Keratinocyte (primary cell): ENCODE data around the gene CYP27B1. TPM values are rescaled to one million over a fixed set of nuclear protein-coding genes. Genes with fewer than 3 reads are reported as not detected.

Experiments
- DNase-seq: peaks from one replicate; pipeline ENCODE4 v3.0.0-alpha.2; 2011; ENCODE audit warnings: low read depth, missing footprints, low spot score
- FAIRE-seq: peaks from 2 replicates; lab custom pipeline; 2011; peaks lifted over from hg19 to GRCh38; lab: Jason Lieb, UNC
- H2AFZ ChIP-seq: 2 replicates; pipeline ENCODE4 v1.6.0; 2012; ENCODE audit warnings: low read length, control low read depth, inconsistent platforms; ENCODE audit not compliant: control insufficient read depth
- H3K27ac ChIP-seq: 2 replicates; pipeline ENCODE4 v1.5.1; 2011; ENCODE audit warnings: low read length; ENCODE audit not compliant: control insufficient read depth, insufficient read depth
- H3K27me3 ChIP-seq: 3 replicates; pipeline ENCODE4 v1.6.0; 2011; ENCODE audit warnings: low read length; ENCODE audit not compliant: control insufficient read depth, insufficient read depth; ENCODE audit errors: extremely low read depth
- H3K36me3 ChIP-seq, 2 experiments: 2 replicates in 1 of 2; 3 replicates in 1 of 2; pipeline ENCODE4 v1.5.1; 2011; ENCODE audit warnings: low read length in 2 of 2, mild to moderate bottlenecking in 1 of 2; ENCODE audit not compliant: control insufficient read depth in 2 of 2, insufficient read depth in 2 of 2; ENCODE audit errors: extremely low read depth in 1 of 2
- H3K4me1 ChIP-seq: 3 replicates; pipeline ENCODE4 v1.5.1; 2011; ENCODE audit warnings: low read length; ENCODE audit not compliant: control insufficient read depth, insufficient read depth; ENCODE audit errors: extremely low read depth
- H3K4me2 ChIP-seq: 3 replicates; pipeline ENCODE4 v1.6.0; 2011; ENCODE audit warnings: low read depth, low read length; ENCODE audit not compliant: control insufficient read depth, insufficient read depth; ENCODE audit errors: extremely low read depth
- H3K4me3 ChIP-seq, 3 experiments: fragments of 200-600 bp in 1 of 3; sonication (generic) in 1 of 3; 2 replicates in 2 of 3; 3 replicates in 1 of 3; pipeline ENCODE4 v1.5.1; 2011 to 2016; ENCODE audit warnings: low read length in 3 of 3, mild to moderate bottlenecking in 3 of 3, control low read depth in 2 of 3, inconsistent platforms in 1 of 3, low read depth in 1 of 3, mixed read lengths in 1 of 3, mixed run types in 1 of 3, moderate library complexity in 1 of 3; ENCODE audit not compliant: control insufficient read depth in 2 of 3, insufficient read depth in 2 of 3; ENCODE audit errors: extremely low read depth in 1 of 3
- H3K79me2 ChIP-seq: 2 replicates; pipeline ENCODE4 v1.6.0; 2012; ENCODE audit warnings: low read length; ENCODE audit not compliant: control insufficient read depth, insufficient read depth
- H3K9ac ChIP-seq: 3 replicates; pipeline ENCODE4 v1.6.0; 2011; ENCODE audit warnings: low read length; ENCODE audit not compliant: control insufficient read depth, insufficient read depth; ENCODE audit errors: extremely low read depth
- H3K9me1 ChIP-seq: 3 replicates; pipeline ENCODE4 v1.6.0; 2011; ENCODE audit warnings: low read length; ENCODE audit not compliant: control insufficient read depth, insufficient read depth; ENCODE audit errors: extremely low read depth
- H3K9me3 ChIP-seq: 2 replicates; pipeline ENCODE4 v1.5.1; 2012; ENCODE audit warnings: low read depth, low read length; ENCODE audit not compliant: control insufficient read depth
- H4K20me1 ChIP-seq: 3 replicates; pipeline ENCODE4 v1.6.0; 2011; ENCODE audit warnings: low read length; ENCODE audit not compliant: control insufficient read depth, insufficient read depth; ENCODE audit errors: extremely low read depth
- EZH2 ChIP-seq: IDR thresholded peaks from one replicate; pipeline ENCODE4 v1.6.1; 2012; ENCODE audit warnings: inconsistent platforms, mild to moderate bottlenecking, low read length, moderate library complexity
- dilution Hi-C: fragments of 300-500 bp; cut with MboI; formaldehyde crosslinking; loops from one replicate; pipeline ENCODE4 v1.7.0; 2020; ENCODE audit warnings: low sequenced_read_pairs; ENCODE audit not compliant: extremely low pct_ligation_motif_present
- polyA plus RNA-seq, 5 experiments: library from polyadenylated mRNA; depleted of rRNA in 3 of 5; stranded (reverse) in 3 of 5; stranded (forward) in 1 of 5; unstranded in 1 of 5; fragments of >200 nt; gene quantifications; 1 replicate in 1 of 5; 2 replicates in 3 of 5; 3 replicates in 1 of 5; pipeline versions ENCODE4 v1.2.1 to v1.2.3, GENCODE V29; 2011 to 2012; ENCODE audit warnings: missing spikeins in 2 of 5, low read depth in 1 of 5, low replicate concordance in 1 of 5
- TF ChIP-seq, protein P1 (sequence below), 3 experiments: IDR thresholded peaks in 1 of 3; conservative IDR thresholded peaks in 1 of 3; optimal IDR thresholded peaks in 1 of 3; 2 replicates in 2 of 3; 3 replicates in 1 of 3; pipeline versions ENCODE3 to v1.5.1; 2011; ENCODE audit warnings: low read length in 3 of 3, mild to moderate bottlenecking in 3 of 3, moderate library complexity in 2 of 3, control low read depth in 1 of 3, inconsistent platforms in 1 of 3; ENCODE audit not compliant: insufficient read depth in 2 of 3; ENCODE audit errors: extremely low read depth in 1 of 3

The CYP27B1 gene
- polyA plus RNA-seq, 1 donor (not counting 4 experiments of a cell fraction or from before 2014, with no cell fraction given) = 33.6 TPM

DNA sequence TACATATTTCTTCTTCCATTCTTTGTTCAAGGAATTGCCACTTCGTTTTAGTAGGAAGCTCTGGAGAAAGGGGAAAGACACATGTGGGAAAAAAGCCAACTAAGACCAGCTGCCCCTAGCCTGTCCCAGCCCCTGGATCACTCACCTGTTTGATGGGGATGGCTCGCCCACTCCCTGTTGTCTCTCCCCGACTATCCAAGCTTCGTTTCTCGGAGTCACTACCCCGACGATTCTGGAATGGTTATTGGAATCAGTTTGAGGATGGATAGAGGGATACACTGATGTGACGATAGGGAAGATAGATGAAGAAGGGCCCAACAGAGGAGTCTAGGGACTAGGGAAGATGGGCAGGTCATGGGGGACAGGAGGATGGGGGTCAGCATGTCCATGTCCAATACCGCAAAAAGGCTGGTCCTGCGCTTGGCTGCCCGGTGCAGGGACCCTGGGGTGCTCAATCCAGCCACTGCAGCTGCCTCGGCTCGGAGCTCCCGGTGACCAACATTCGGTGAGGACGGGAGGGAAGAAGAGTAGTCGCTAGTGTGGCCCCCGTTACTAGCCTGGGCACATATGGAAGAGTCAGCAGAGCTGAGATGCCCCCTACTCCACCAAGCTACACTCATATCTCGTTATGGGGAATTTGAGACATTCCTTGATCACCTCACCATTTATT is 35.3 kb downstream of the CYP27B1 start:
- H3K9ac ChIP-seq = no peak overlapping the region
- dilution Hi-C loops = loop anchor here (25.0 kb wide), 1 partner anchor 144 kb away; the partner anchor contains the start of gene PIP4K2C
- no peak for FAIRE-seq
- H3K27me3 ChIP-seq = peaks cover 22% of the 10 kb centered on the region
- peaks cover 0 to 3% of the 10 kb centered on the region in 2 experiments for H3K36me3 ChIP-seq
- H3K27ac ChIP-seq = no peak overlapping the region
- TF ChIP-seq EZH2 = no peak
- TF ChIP-seq, protein P1, sequence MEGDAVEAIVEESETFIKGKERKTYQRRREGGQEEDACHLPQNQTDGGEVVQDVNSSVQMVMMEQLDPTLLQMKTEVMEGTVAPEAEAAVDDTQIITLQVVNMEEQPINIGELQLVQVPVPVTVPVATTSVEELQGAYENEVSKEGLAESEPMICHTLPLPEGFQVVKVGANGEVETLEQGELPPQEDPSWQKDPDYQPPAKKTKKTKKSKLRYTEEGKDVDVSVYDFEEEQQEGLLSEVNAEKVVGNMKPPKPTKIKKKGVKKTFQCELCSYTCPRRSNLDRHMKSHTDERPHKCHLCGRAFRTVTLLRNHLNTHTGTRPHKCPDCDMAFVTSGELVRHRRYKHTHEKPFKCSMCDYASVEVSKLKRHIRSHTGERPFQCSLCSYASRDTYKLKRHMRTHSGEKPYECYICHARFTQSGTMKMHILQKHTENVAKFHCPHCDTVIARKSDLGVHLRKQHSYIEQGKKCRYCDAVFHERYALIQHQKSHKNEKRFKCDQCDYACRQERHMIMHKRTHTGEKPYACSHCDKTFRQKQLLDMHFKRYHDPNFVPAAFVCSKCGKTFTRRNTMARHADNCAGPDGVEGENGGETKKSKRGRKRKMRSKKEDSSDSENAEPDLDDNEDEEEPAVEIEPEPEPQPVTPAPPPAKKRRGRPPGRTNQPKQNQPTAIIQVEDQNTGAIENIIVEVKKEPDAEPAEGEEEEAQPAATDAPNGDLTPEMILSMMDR (optimal IDR thresholded peaks at IDR 0.05 in 1 of 3, IDR thresholded peaks at IDR 0.05 in 1 of 3, conservative IDR thresholded peaks at IDR 0.05 in 1 of 3; ENCODE audit: extremely low read depth in 1 of 3, insufficient read depth in 2 of 3, low read length in 3 of 3) = no peak
- H3K4me1 ChIP-seq = peaks cover 14% of the 10 kb centered on the region
- no peak overlapping the region for H3K4me3 ChIP-seq
- no peak for DNase-seq
- H4K20me1 ChIP-seq = no peaks in the 10 kb centered on the region
- no peak overlapping the region for H2AFZ ChIP-seq
- no peak overlapping the region for H3K4me2 ChIP-seq
- H3K79me2 ChIP-seq = no peaks in the 10 kb centered on the region
- H3K9me1 ChIP-seq = no peaks in the 10 kb centered on the region
- H3K9me3 ChIP-seq = no peaks in the 10 kb centered on the region

DNA sequence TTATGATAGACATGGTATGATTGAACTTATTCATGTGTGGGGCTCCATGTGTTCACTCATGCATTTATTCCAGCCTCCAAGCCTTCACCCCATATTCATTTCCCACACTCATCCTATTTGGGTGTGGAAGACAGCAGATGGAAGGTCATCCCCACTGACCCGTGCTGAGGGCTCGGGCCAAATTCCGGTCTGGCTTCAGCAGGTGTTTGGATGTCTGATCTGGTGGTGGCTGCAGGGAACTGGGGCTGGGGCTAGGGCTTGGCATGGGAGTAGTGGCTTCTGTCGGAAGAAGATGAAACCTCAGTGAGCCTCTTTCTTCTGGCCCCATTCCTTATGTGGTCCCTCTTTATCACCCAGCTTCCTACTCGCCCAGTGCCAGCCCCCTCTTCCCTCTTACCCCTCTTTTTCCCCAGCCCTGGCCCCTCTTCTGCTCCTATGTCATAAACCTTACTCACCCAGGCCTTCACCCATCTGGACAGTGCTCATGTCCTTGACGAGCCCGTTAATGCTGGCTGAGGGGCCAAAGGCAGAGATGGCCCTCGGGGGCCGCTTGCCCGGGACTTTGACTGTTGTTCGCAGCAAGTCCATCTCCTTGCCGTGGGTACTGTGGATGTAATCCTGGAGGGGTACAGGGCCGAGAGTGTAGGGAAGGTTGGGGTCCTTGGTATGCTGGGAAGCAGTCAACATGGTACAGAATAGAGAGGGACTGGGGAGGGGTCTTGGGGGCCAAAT is 36.4 kb downstream of the CYP27B1 start:
- no peak overlapping the region for H2AFZ ChIP-seq
- TF ChIP-seq EZH2 = no peak
- TF ChIP-seq, protein P1 (optimal IDR thresholded peaks at IDR 0.05 in 1 of 3, IDR thresholded peaks at IDR 0.05 in 1 of 3, conservative IDR thresholded peaks at IDR 0.05 in 1 of 3; ENCODE audit: extremely low read depth in 1 of 3, insufficient read depth in 2 of 3, low read length in 3 of 3) = no peak
- no peak overlapping the region for H3K27ac ChIP-seq
- H3K79me2 ChIP-seq = no peaks in the 10 kb centered on the region
- H3K27me3 ChIP-seq = peaks cover 12% of the 10 kb centered on the region
- dilution Hi-C loops = loop anchor here (25.0 kb wide), 1 partner anchor 143 kb away; the partner anchor contains the start of gene PIP4K2C
- no peak overlapping the region for H3K4me3 ChIP-seq
- peaks cover 0 to 3% of the 10 kb centered on the region in 2 experiments for H3K36me3 ChIP-seq
- no peak for DNase-seq
- peaks cover 11% of the 10 kb centered on the region for H3K4me1 ChIP-seq
- H3K9me1 ChIP-seq = no peaks in the 10 kb centered on the region
- H3K4me2 ChIP-seq = no peak overlapping the region
- H4K20me1 ChIP-seq = no peaks in the 10 kb centered on the region
- H3K9ac ChIP-seq = no peak overlapping the region
- H3K9me3 ChIP-seq = no peaks in the 10 kb centered on the region
- FAIRE-seq = no peak
